ENCODE results near the gene EIF3K.
A peak's percentile ranks its signal among the peaks of the same experiment; 100 is the strongest.

Gene EIF3K

GRCh38 chr19:38583219-38583984 is 35.6 kb upstream of the EIF3K start:
- in situ Hi-C loops (cut with HindIII; ENCODE audit: low sequenced_read_pairs) = no loop called here
- TF ChIP-seq CTCF (IDR thresholded peaks at IDR 0.05; ENCODE audit: low read depth, low read length) = no peak
- H3K4me3 ChIP-seq (ENCODE audit: low read depth, low read length) = no peak overlapping the region
- no peak for DNase-seq (ENCODE audit: low read depth, low spot score)

- DNase-seq (ENCODE audit: low read depth, low spot score) = no peak
- in situ Hi-C loops (cut with HindIII; ENCODE audit: low sequenced_read_pairs) = no loop called here
- no peak for TF ChIP-seq CTCF (IDR thresholded peaks at IDR 0.05; ENCODE audit: low read depth, low read length)
- H3K4me3 ChIP-seq (ENCODE audit: low read depth, low read length) = no peak overlapping the region
Observed at GRCh38 chr19:38583985-38584305, 35.0 kb upstream of the EIF3K start.

- in situ Hi-C loops (cut with HindIII; ENCODE audit: low sequenced_read_pairs) = no loop called here
- H3K4me3 ChIP-seq (ENCODE audit: low read depth, low read length) = no peak overlapping the region
- no peak for TF ChIP-seq CTCF (IDR thresholded peaks at IDR 0.05; ENCODE audit: low read depth, low read length)
- no peak for DNase-seq (ENCODE audit: low read depth, low spot score)
Observed at GRCh38 chr19:38587562-38587961, 31.4 kb upstream of the EIF3K start.

- in situ Hi-C loops (cut with HindIII; ENCODE audit: low sequenced_read_pairs) = no loop called here
- H3K4me3 ChIP-seq (ENCODE audit: low read depth, low read length) = no peak overlapping the region
- TF ChIP-seq CTCF (IDR thresholded peaks at IDR 0.05; ENCODE audit: low read depth, low read length) = no peak
- no peak for DNase-seq (ENCODE audit: low read depth, low spot score)
Observed at GRCh38 chr19:38588041-38588440, 30.9 kb upstream of the EIF3K start.

- no peak for DNase-seq (ENCODE audit: low read depth, low spot score)
- in situ Hi-C loops (cut with HindIII; ENCODE audit: low sequenced_read_pairs) = no loop called here
- TF ChIP-seq CTCF (IDR thresholded peaks at IDR 0.05; ENCODE audit: low read depth, low read length) = no peak
- no peak overlapping the region for H3K4me3 ChIP-seq (ENCODE audit: low read depth, low read length)
Observed at GRCh38 chr19:38592940-38593339, 26.0 kb upstream of the EIF3K start.

GRCh38 chr19:38596057-38596981 is 22.7 kb upstream of the EIF3K start:
- in situ Hi-C loops (cut with HindIII; ENCODE audit: low sequenced_read_pairs) = no loop called here
- DNase-seq (ENCODE audit: low read depth, low spot score) = peak; percentile 3
- TF ChIP-seq CTCF (IDR thresholded peaks at IDR 0.05; ENCODE audit: low read depth, low read length) = no peak
- no peak overlapping the region for H3K4me3 ChIP-seq (ENCODE audit: low read depth, low read length)
